ENCODE measurements around the gene TPO. TPM values are rescaled to one million over a fixed set of nuclear protein-coding genes. Genes with fewer than 3 reads are reported as not detected.

The TPO gene
- total RNA-seq, 1 donor from 2014 or later = not detected

DNA sequence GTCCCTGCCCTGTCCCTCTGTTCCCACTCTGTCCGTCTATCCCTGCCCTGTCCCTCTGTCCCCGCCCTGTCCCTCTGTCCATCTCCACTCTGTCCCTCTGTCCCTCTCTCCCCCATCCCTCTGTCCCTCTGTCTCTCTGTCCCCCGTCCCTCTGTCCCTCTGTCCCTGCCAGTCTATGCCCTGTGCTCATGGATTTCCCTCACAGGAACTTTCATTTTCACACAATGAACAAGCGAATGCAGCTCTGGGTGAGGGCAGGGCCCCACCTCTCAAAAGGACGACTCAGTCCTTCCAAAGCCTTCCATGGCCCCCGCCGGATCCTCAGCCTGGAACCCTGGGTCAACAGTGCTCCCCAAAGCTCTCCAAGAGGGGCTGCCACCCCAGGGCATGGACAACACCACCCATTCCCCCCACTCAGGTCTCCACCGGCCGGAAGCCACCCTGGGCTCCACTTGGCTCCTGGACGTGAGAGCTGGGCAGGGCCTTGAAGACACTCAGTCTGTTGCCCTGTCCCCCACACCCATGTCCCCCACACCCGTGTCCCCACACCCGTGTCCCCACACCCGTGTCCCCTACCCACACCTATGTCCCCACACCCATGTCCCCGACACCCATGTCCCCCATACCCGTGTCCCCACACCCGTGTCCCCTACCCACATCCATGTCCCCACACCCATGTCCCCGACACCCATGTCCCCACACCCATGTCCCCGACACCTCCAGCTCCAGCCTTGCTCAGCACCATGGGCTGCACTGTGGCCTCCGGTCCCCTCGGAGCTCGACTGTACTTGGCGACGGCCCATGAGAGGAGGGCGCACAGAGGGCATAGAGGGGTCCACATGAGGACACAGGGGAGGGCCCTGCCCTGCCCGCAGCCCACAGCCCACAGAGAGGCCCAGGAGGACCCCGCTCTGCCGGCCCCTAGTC lies 175.1 kb downstream of the TPO start:
- H3K27me3 Mint-ChIP-seq = no peaks in the 10 kb centered on the region
- no peak overlapping the region for H3K4me3 Mint-ChIP-seq
- DNase-seq = no peak
- H3K27ac Mint-ChIP-seq = no peak overlapping the region
- H3K36me3 Mint-ChIP-seq (ENCODE audit: low read depth) = no peaks in the 10 kb centered on the region
- no peaks in the 10 kb centered on the region for H3K4me1 Mint-ChIP-seq
- H3K9me3 Mint-ChIP-seq = no peaks in the 10 kb centered on the region
- intact Hi-C loops (cut with micrococcal nuclease) = no loop called here

DNA sequence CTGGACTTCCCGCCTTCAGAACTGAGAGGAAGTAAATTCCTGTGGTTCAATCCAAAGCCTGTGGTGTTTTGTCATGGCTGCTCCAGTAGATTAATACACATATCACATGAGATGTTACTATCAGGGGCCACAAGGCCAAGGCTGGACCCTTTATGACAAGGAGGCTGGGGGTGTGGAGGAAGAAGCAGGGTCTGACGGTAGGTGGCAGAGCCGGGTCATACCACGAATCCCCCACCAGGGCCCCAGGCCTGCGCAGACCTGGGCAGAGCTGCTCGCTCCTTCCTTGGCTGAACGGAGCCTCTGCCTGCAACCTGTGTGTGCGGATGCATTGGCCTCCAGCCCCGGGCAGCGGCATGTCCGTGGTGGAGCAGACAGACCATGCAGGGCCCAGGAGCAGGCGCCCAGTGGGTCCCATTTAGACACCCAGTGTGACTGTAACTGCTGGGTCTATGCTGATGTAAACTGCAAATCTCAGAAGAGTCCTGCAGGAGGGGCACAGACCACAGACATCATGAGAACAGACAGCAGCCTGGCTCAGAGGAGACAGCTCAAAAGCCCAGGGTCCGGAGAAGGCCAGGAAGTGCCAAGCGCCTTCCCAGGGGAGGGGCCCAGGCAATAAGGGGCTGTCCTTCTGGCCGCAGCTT lies 175.8 kb downstream of the TPO start:
- H3K36me3 Mint-ChIP-seq (ENCODE audit: low read depth) = no peaks in the 10 kb centered on the region
- H3K27me3 Mint-ChIP-seq = no peaks in the 10 kb centered on the region
- DNase-seq = no peak
- intact Hi-C loops (cut with micrococcal nuclease) = no loop called here
- no peak overlapping the region for H3K4me3 Mint-ChIP-seq
- H3K27ac Mint-ChIP-seq = no peak overlapping the region
- no peaks in the 10 kb centered on the region for H3K9me3 Mint-ChIP-seq
- H3K4me1 Mint-ChIP-seq = no peaks in the 10 kb centered on the region

GRCh38 chr2:1590596-1591460 lies 177.6 kb downstream of the TPO start:
- Mint-ChIP-seq H3K9me3 (no peaks in the 10 kb centered on the region), H3K4me1 (no peaks in the 10 kb centered on the region), H3K27me3 (no peaks in the 10 kb centered on the region), H3K4me3 (no peak overlapping the region), H3K27ac (no peak overlapping the region), H3K36me3 (ENCODE audit: low read depth) (no peaks in the 10 kb centered on the region)
- intact Hi-C loops (cut with micrococcal nuclease) = no loop called here
- no peak for DNase-seq

- no peak for DNase-seq
- H3K4me3 Mint-ChIP-seq = no peak overlapping the region
- no peaks in the 10 kb centered on the region for H3K27me3 Mint-ChIP-seq
- H3K36me3 Mint-ChIP-seq (ENCODE audit: low read depth) = no peaks in the 10 kb centered on the region
- intact Hi-C loops (cut with micrococcal nuclease) = no loop called here
- H3K9me3 Mint-ChIP-seq = no peaks in the 10 kb centered on the region
- no peak overlapping the region for H3K27ac Mint-ChIP-seq
- H3K4me1 Mint-ChIP-seq = no peaks in the 10 kb centered on the region
Observed at GRCh38 chr2:1591461-1591770, 178.2 kb downstream of the TPO start.
